ENCODE data around the gene TMEM256.

DNA sequence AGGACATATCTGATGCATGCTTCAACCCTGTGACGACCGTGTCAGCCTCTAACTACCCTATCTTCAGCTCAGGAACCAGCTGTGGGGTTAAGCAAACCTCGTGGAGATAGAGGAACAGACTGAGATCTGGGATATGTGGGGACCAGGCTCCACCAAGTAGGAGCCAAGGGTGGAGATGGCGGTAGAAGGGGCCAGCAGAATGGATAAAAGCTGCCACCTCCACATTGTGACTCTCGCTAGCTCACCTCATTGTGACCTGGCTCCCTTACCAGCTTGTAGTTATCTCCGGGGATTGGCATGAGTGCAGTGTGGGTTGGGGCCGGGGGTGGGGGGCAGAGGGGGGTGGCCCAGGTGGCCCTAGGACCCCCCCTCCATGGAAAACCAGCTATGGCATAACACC, 21.4 kb upstream of the TMEM256 start, which contains the start of gene SPEM2:
- TF ChIP-seq, protein P1, sequence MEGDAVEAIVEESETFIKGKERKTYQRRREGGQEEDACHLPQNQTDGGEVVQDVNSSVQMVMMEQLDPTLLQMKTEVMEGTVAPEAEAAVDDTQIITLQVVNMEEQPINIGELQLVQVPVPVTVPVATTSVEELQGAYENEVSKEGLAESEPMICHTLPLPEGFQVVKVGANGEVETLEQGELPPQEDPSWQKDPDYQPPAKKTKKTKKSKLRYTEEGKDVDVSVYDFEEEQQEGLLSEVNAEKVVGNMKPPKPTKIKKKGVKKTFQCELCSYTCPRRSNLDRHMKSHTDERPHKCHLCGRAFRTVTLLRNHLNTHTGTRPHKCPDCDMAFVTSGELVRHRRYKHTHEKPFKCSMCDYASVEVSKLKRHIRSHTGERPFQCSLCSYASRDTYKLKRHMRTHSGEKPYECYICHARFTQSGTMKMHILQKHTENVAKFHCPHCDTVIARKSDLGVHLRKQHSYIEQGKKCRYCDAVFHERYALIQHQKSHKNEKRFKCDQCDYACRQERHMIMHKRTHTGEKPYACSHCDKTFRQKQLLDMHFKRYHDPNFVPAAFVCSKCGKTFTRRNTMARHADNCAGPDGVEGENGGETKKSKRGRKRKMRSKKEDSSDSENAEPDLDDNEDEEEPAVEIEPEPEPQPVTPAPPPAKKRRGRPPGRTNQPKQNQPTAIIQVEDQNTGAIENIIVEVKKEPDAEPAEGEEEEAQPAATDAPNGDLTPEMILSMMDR (conservative IDR thresholded peaks at IDR 0.05), result no peak
- no peak for TF ChIP-seq EZH2 (IDR thresholded peaks at IDR 0.05; ENCODE audit: low read depth)
